ENCODE measurements around the gene TBX21. TPM values are rescaled to one million over a fixed set of nuclear protein-coding genes. Genes with fewer than 3 reads are reported as not detected.

Gene TBX21
- total RNA-seq, 2 experiments from 2014 or later, result 73.4 to 76.8 TPM

GRCh38 chr17:47692895-47693730, 39.9 kb upstream of the TBX21 start:
- intact Hi-C loops (cut with DNase I, micrococcal nuclease), result no loop called here
- POLR2A ChIA-PET, result interaction anchor here (0.6 to 1.3 kb wide), 5 partner anchors 25 to 204 kb away, joined by 3 to 5 read pairs (median 3); partner anchors contain the start of gene TBX21

GRCh38 chr17:47693731-47694580, 39.1 kb upstream of the TBX21 start, which contains the start of gene TBKBP1:
Gene TBKBP1 (plus strand): TSS chr17:47694161. CDS start chr17:47696113, 1,952 bp downstream.
- H3K27me3 Mint-ChIP-seq, result no peaks in the 10 kb centered on the region
- H3K27ac Mint-ChIP-seq, result peak within 1 kb of the TSS; percentile 89
- DNase-seq, result peak; percentile 76
- H3K4me3 Mint-ChIP-seq, result peak within 1 kb of the TSS; percentile 79
- ChIA-PET POLR2A (interaction anchor here (1.3 kb wide), 1 partner anchor 39 kb away, joined by 3 read pairs; the partner anchor contains the start of gene TBX21), CTCF (interaction anchor here (1.2 to 1.7 kb wide), 4 partner anchors 16 to 31 kb away, joined by 4 to 7 read pairs (median 5); no protein-coding TSS in a partner anchor)
- H3K4me1 Mint-ChIP-seq, result peaks cover 64% of the 10 kb centered on the region
- peaks cover 19% of the 10 kb centered on the region for H3K36me3 Mint-ChIP-seq (ENCODE audit: low read depth)
- intact Hi-C loops (cut with DNase I, micrococcal nuclease), result loop anchor here in 1 of 2 experiments (1.0 kb wide), 3 partner anchors 11 to 137 kb away; partner anchors contain the start of genes LRRC46 and MRPL10
- ATAC-seq, result peak; percentile 21
- no peaks in the 10 kb centered on the region for H3K9me3 Mint-ChIP-seq (ENCODE audit: low read depth)

More at GRCh38 chr17:47692895-47693730, 39.9 kb upstream of the TBX21 start:
- DNase-seq, result no peak
- peak overlapping the region; percentile 87 for H3K27ac Mint-ChIP-seq
- CTCF ChIA-PET, result interaction anchor here (0.8 to 2.2 kb wide), 9 partner anchors 14 to 97 kb away, joined by 3 to 7 read pairs (median 5); no protein-coding TSS in a partner anchor
- peak overlapping the region; percentile 79 for H3K4me3 Mint-ChIP-seq
- H3K27me3 Mint-ChIP-seq, result no peaks in the 10 kb centered on the region
- no peak for ATAC-seq
- H3K4me1 Mint-ChIP-seq, result peaks cover 56% of the 10 kb centered on the region
- H3K36me3 Mint-ChIP-seq (ENCODE audit: low read depth), result peaks cover 17% of the 10 kb centered on the region
- no peaks in the 10 kb centered on the region for H3K9me3 Mint-ChIP-seq (ENCODE audit: low read depth)

GRCh38 chr17:47694581-47695428, 38.2 kb upstream of the TBX21 start:
- H3K36me3 Mint-ChIP-seq (ENCODE audit: low read depth), result peaks cover 21% of the 10 kb centered on the region
- DNase-seq (peak; percentile 79), ATAC-seq (peak; percentile 50)
- CTCF ChIA-PET, result interaction anchor here (1.0 to 1.2 kb wide), 2 partner anchors 25 to 27 kb away, joined by 3 to 5 read pairs; no protein-coding TSS in a partner anchor
- peak overlapping the region; percentile 79 for H3K4me3 Mint-ChIP-seq
- H3K4me1 Mint-ChIP-seq, result peaks cover 70% of the 10 kb centered on the region
- POLR2A ChIA-PET, result no interaction called here
- no peaks in the 10 kb centered on the region for H3K9me3 Mint-ChIP-seq (ENCODE audit: low read depth)
- intact Hi-C loops (cut with DNase I, micrococcal nuclease), result loop anchor here (1.0 to 5.0 kb wide), 4 partner anchors 10 to 136 kb away; partner anchors contain the start of genes LRRC46 (in 1 of the 2) and MRPL10 (in 1 of the 2)
- peak overlapping the region; percentile 89 for H3K27ac Mint-ChIP-seq
- H3K27me3 Mint-ChIP-seq, result no peaks in the 10 kb centered on the region

GRCh38 chr17:47695429-47696376, 37.3 kb upstream of the TBX21 start:
- no peaks in the 10 kb centered on the region for H3K27me3 Mint-ChIP-seq
- ATAC-seq, result no peak
- ChIA-PET POLR2A (no interaction called here), CTCF (interaction anchor here (0.6 to 2.3 kb wide), 6 partner anchors 11 to 309 kb away, joined by 3 to 16 read pairs (median 4); partner anchors contain the start of gene TBX21)
- DNase-seq, result no peak
- peak overlapping the region; percentile 89 for H3K27ac Mint-ChIP-seq
- peaks cover 68% of the 10 kb centered on the region for H3K4me1 Mint-ChIP-seq
- H3K36me3 Mint-ChIP-seq (ENCODE audit: low read depth), result peaks cover 25% of the 10 kb centered on the region
- no peaks in the 10 kb centered on the region for H3K9me3 Mint-ChIP-seq (ENCODE audit: low read depth)
- peak overlapping the region; percentile 79 for H3K4me3 Mint-ChIP-seq
- intact Hi-C loops (cut with DNase I, micrococcal nuclease), result loop anchor here in 1 of 2 experiments (5.0 kb wide), 1 partner anchor 33 kb away; no protein-coding TSS in a partner anchor

- Mint-ChIP-seq H3K27me3 (no peaks in the 10 kb centered on the region), H3K27ac (peak overlapping the region; percentile 22), H3K9me3 (ENCODE audit: low read depth) (no peaks in the 10 kb centered on the region), H3K4me3 (peak overlapping the region; percentile 79), H3K4me1 (peaks cover 75% of the 10 kb centered on the region), H3K36me3 (ENCODE audit: low read depth) (peaks cover 27% of the 10 kb centered on the region)
- CTCF ChIA-PET, result interaction anchor here (0.6 to 7.1 kb wide), 19 partner anchors 8 to 308 kb away, joined by 3 to 117 read pairs (median 5); partner anchors contain the start of gene TBX21
- ATAC-seq, result no peak
- POLR2A ChIA-PET, result interaction anchor here (1.1 to 1.4 kb wide), 4 partner anchors 10 to 25 kb away, joined by 3 to 6 read pairs (median 4); no protein-coding TSS in a partner anchor
- peak; percentile 32 for DNase-seq
- intact Hi-C loops (cut with DNase I, micrococcal nuclease), result loop anchor here in 1 of 2 experiments (5.0 kb wide), 1 partner anchor 35 kb away; no protein-coding TSS in a partner anchor
These were observed 36.1 kb upstream of the TBX21 start for GRCh38 chr17:47696717-47697642.

GRCh38 chr17:47697906-47698711, 34.9 kb upstream of the TBX21 start:
- H3K4me3 Mint-ChIP-seq, result no peak overlapping the region
- CTCF ChIA-PET, result interaction anchor here (0.6 to 7.1 kb wide), 25 partner anchors 9 to 243 kb away, joined by 3 to 117 read pairs (median 5); partner anchors contain the start of genes PNPO and TBX21
- no peak overlapping the region for H3K27ac Mint-ChIP-seq
- ATAC-seq, result no peak
- DNase-seq, result no peak
- intact Hi-C loops (cut with DNase I, micrococcal nuclease), result loop anchor here (1.0 to 5.0 kb wide), 5 partner anchors 35 to 105 kb away; partner anchors contain the start of gene TBX21 (in 2 of the 2)
- H3K9me3 Mint-ChIP-seq (ENCODE audit: low read depth), result no peaks in the 10 kb centered on the region
- H3K27me3 Mint-ChIP-seq, result no peaks in the 10 kb centered on the region
- H3K4me1 Mint-ChIP-seq, result peaks cover 74% of the 10 kb centered on the region
- H3K36me3 Mint-ChIP-seq (ENCODE audit: low read depth), result peaks cover 32% of the 10 kb centered on the region
- POLR2A ChIA-PET, result interaction anchor here (0.7 to 1.4 kb wide), 3 partner anchors 11 to 24 kb away, joined by 3 to 6 read pairs (median 4); no protein-coding TSS in a partner anchor

- Mint-ChIP-seq H3K27ac (peak overlapping the region; percentile 35), H3K4me3 (no peak overlapping the region), H3K9me3 (ENCODE audit: low read depth) (no peaks in the 10 kb centered on the region), H3K36me3 (ENCODE audit: low read depth) (peaks cover 40% of the 10 kb centered on the region), H3K4me1 (peaks cover 78% of the 10 kb centered on the region), H3K27me3 (no peaks in the 10 kb centered on the region)
- intact Hi-C loops (cut with DNase I, micrococcal nuclease), result loop anchor here (1.0 to 5.0 kb wide), 8 partner anchors 18 to 104 kb away; partner anchors contain the start of gene TBX21 (in 2 of the 2)
- DNase-seq (peak; percentile 91), ATAC-seq (peak; percentile 37)
- POLR2A ChIA-PET, result interaction anchor here (0.6 to 1.0 kb wide), 3 partner anchors 10 to 38 kb away, joined by 3 read pairs; no protein-coding TSS in a partner anchor
- CTCF ChIA-PET, result interaction anchor here (0.6 to 7.1 kb wide), 31 partner anchors 8 to 744 kb away, joined by 3 to 117 read pairs (median 4); partner anchors contain the start of gene TBX21
These were observed 34.1 kb upstream of the TBX21 start for GRCh38 chr17:47698749-47699535.

All from activated CD4-positive, alpha-beta T cell treated with anti-CD3 and anti-CD28 coated beads for 36 hours (primary cell).